NT2/D1 (cell line): ENCODE results near the gene TMUB1.

Experiments used
- SUZ12 ChIP-seq: IDR thresholded peaks from 2 replicates; pipeline ENCODE4 v1.6.1; 2011; ENCODE audit not compliant: insufficient read length, insufficient read depth; ENCODE audit errors: extremely low read depth
- YY1 ChIP-seq: IDR thresholded peaks from 2 replicates; pipeline ENCODE4 v1.6.1; 2011; ENCODE audit not compliant: insufficient read length, insufficient read depth
- ZNF274 ChIP-seq: IDR thresholded peaks from 2 replicates; pipeline ENCODE4 v1.6.1; 2011; ENCODE audit warnings: mild to moderate bottlenecking, low read depth, low read length

GRCh38 chr7:151046603-151047573 is 36.4 kb downstream of the TMUB1 start:
- TF ChIP-seq SUZ12: no peak
- no peak for TF ChIP-seq ZNF274
- TF ChIP-seq YY1: no peak
